Naive thymus-derived CD8-positive, alpha-beta T cell (primary cell): ENCODE results near the gene NPSR1. TPM values are rescaled to one million over a fixed set of nuclear protein-coding genes. Genes with fewer than 3 reads are reported as not detected.
"Not testable (repeated sequence)": the region's sequence is repeated elsewhere in the genome, so short reads cannot be mapped to it uniquely, and the experiment has no call there.

Experiments
- ATAC-seq, 2 donors: fragments of 150-1000 bp; cut with Tn5 transposase in 1 of 2; sonication (Bioruptor Pico), chemical (Tn5 transposase) in 1 of 2; 1 replicate in 1 of 2; 2 replicates in 1 of 2; pipeline ENCODE4 v1.10.0; 2021; ENCODE audit warnings: mild to moderate bottlenecking in 2 of 2, moderate library complexity in 2 of 2
- POLR2A ChIA-PET: fragments of 350-600 bp; sonication (Branson Sonifier 250); formaldehyde crosslinking; loops from one replicate; lab custom pipeline; 2021; ENCODE audit warnings: antibody characterized with exemption; lab: Charles Lee
- DNase-seq, 10 donors: peaks; one replicate each; pipeline versions ENCODE4 v3.0.0 to v3.0.0-alpha.2; 2020 to 2022
- H3K27ac Mint-ChIP-seq, 10 donors: one replicate each; pipeline ENCODE4 v1.8.0; 2020 to 2022; ENCODE audit warnings: mild to moderate bottlenecking in 10 of 10, mixed read lengths in 10 of 10, moderate library complexity in 4 of 10, inconsistent platforms in 1 of 10
- H3K27me3 Mint-ChIP-seq, 5 donors: one replicate each; pipeline ENCODE4 v1.8.0; 2021 to 2022; ENCODE audit warnings: mixed read lengths in 5 of 5
- H3K36me3 Mint-ChIP-seq, 3 donors: one replicate each; pipeline ENCODE4 v1.8.0; 2020 to 2022; ENCODE audit warnings: mixed read lengths in 3 of 3, mild to moderate bottlenecking in 2 of 3, inconsistent platforms in 1 of 3
- H3K4me1 Mint-ChIP-seq, 4 donors: one replicate each; pipeline ENCODE4 v1.8.0; 2021 to 2022; ENCODE audit warnings: mixed read lengths in 4 of 4
- H3K4me3 Mint-ChIP-seq, 10 donors: one replicate each; pipeline ENCODE4 v1.8.0; 2020 to 2022; ENCODE audit warnings: mild to moderate bottlenecking in 10 of 10, mixed read lengths in 10 of 10, moderate library complexity in 6 of 10, inconsistent platforms in 1 of 10
- H3K9me3 Mint-ChIP-seq, 9 donors: one replicate each; pipeline ENCODE4 v1.8.0; 2020 to 2022; ENCODE audit warnings: mixed read lengths in 9 of 9, mild to moderate bottlenecking in 3 of 9, inconsistent platforms in 1 of 9, moderate library complexity in 1 of 9
- polyA plus RNA-seq, 3 donors: library from polyadenylated mRNA; unstranded; fragments of 300-500 nt; fragmentation: Illumina TruSeq; gene quantifications; one replicate each; pipeline ENCODE4 v1.2.3, GENCODE V29; 2021
- total RNA-seq, 8 experiments: library from RNA in 2 of 8; stranded (reverse) in 2 of 8; gene quantifications; one replicate each; pipeline ENCODE4 v1.2.3 and lab custom pipeline; 2021 to 2026

The NPSR1 gene
- total RNA-seq = not detected
- not detected for polyA plus RNA-seq
- 0 reads per million in 6 experiments for total RNA-seq (lab: John Stamatoyannopoulos, UW)

GRCh38 chr7:34657632-34658268 is at the start of gene NPSR1:
Gene NPSR1 (plus strand): TSS chr7:34658218. CDS start chr7:34658413, 195 bp downstream.
- ATAC-seq = no peak
- peaks cover 0 to 11% (median 0%) of the 10 kb centered on the region in 9 donors for H3K9me3 Mint-ChIP-seq
- no peak within 1 kb of the TSS for H3K27ac Mint-ChIP-seq
- no peak within 1 kb of the TSS for H3K4me3 Mint-ChIP-seq
- peaks cover 0 to 2% (median 0%) of the 10 kb centered on the region in 4 donors for H3K4me1 Mint-ChIP-seq
- peaks cover 0 to 7% (median 2%) of the 10 kb centered on the region in 5 donors for H3K27me3 Mint-ChIP-seq
- POLR2A ChIA-PET = no interaction called here
- no peak for DNase-seq
- no peaks in the 10 kb centered on the region for H3K36me3 Mint-ChIP-seq

- Mint-ChIP-seq H3K27me3 (no peaks in the 10 kb centered on the region), H3K9me3 (peaks cover 0 to 34% (median 2%) of the 10 kb centered on the region in 9 donors), H3K27ac (no peak overlapping the region), H3K36me3 (no peaks in the 10 kb centered on the region), H3K4me1 (no peaks in the 10 kb centered on the region), H3K4me3 (no peak overlapping the region)
- DNase-seq (no peak), ATAC-seq (no peak)
- POLR2A ChIA-PET = no interaction called here
Observed at GRCh38 chr7:34612661-34613060, 45.4 kb upstream of the NPSR1 start.

GRCh38 chr7:34620425-34620824 is 37.6 kb upstream of the NPSR1 start:
- peaks cover 0 to 8% (median 0%) of the 10 kb centered on the region in 9 donors for H3K9me3 Mint-ChIP-seq
- no peak overlapping the region for H3K27ac Mint-ChIP-seq
- no peak for DNase-seq
- H3K4me3 Mint-ChIP-seq = no peak overlapping the region
- H3K36me3 Mint-ChIP-seq = no peaks in the 10 kb centered on the region
- no peaks in the 10 kb centered on the region for H3K27me3 Mint-ChIP-seq
- POLR2A ChIA-PET = no interaction called here
- no peaks in the 10 kb centered on the region for H3K4me1 Mint-ChIP-seq
- no peak for ATAC-seq

- Mint-ChIP-seq H3K4me3 (no peak overlapping the region), H3K27ac (no peak overlapping the region), H3K27me3 (no peaks in the 10 kb centered on the region), H3K36me3 (no peaks in the 10 kb centered on the region), H3K9me3 (peaks cover 0 to 8% (median 0%) of the 10 kb centered on the region in 9 donors), H3K4me1 (no peaks in the 10 kb centered on the region)
- DNase-seq (no peak), ATAC-seq (no peak)
- POLR2A ChIA-PET = no interaction called here
Observed at GRCh38 chr7:34622182-34622581, 35.8 kb upstream of the NPSR1 start.

- Mint-ChIP-seq H3K27me3 (no peaks in the 10 kb centered on the region), H3K27ac (no peak overlapping the region), H3K9me3 (peaks cover 0 to 8% (median 0%) of the 10 kb centered on the region in 9 donors), H3K36me3 (no peaks in the 10 kb centered on the region), H3K4me1 (no peaks in the 10 kb centered on the region), H3K4me3 (no peak overlapping the region)
- DNase-seq = no peak
- POLR2A ChIA-PET = no interaction called here
- ATAC-seq = no peak
Observed at GRCh38 chr7:34622771-34623250, 35.2 kb upstream of the NPSR1 start.

- H3K4me1 Mint-ChIP-seq, H3K4me3 Mint-ChIP-seq, POLR2A ChIA-PET, H3K27me3 Mint-ChIP-seq, ATAC-seq, DNase-seq, H3K27ac Mint-ChIP-seq, H3K36me3 Mint-ChIP-seq: not testable (repeated sequence)
- peaks cover 0 to 14% (median 4%) of the 10 kb centered on the region in 9 donors for H3K9me3 Mint-ChIP-seq
Observed at GRCh38 chr7:34628618-34629017, 29.4 kb upstream of the NPSR1 start.

- Mint-ChIP-seq H3K27me3 (no peaks in the 10 kb centered on the region), H3K4me1 (peaks cover 0 to 2% (median 0%) of the 10 kb centered on the region in 4 donors), H3K36me3 (no peaks in the 10 kb centered on the region), H3K27ac (no peak overlapping the region), H3K9me3 (peaks cover 0 to 16% (median 2%) of the 10 kb centered on the region in 9 donors), H3K4me3 (no peak overlapping the region)
- ATAC-seq (no peak), DNase-seq (no peak)
- POLR2A ChIA-PET = no interaction called here
Observed at GRCh38 chr7:34652809-34653208, 5.2 kb upstream of the NPSR1 start.

- DNase-seq (no peak), ATAC-seq (no peak)
- Mint-ChIP-seq H3K4me3 (no peak overlapping the region), H3K27me3 (no peaks in the 10 kb centered on the region), H3K36me3 (no peaks in the 10 kb centered on the region), H3K4me1 (peaks cover 0 to 2% (median 0%) of the 10 kb centered on the region in 4 donors), H3K9me3 (peaks cover 0 to 16% (median 2%) of the 10 kb centered on the region in 9 donors), H3K27ac (no peak overlapping the region)
- POLR2A ChIA-PET = no interaction called here
Observed at GRCh38 chr7:34653787-34654186, 4.2 kb upstream of the NPSR1 start.

- Mint-ChIP-seq H3K9me3 (peaks cover 0 to 16% (median 2%) of the 10 kb centered on the region in 9 donors), H3K4me1 (peaks cover 0 to 2% (median 0%) of the 10 kb centered on the region in 4 donors)
- POLR2A ChIA-PET = no interaction called here
Observed at GRCh38 chr7:34655384-34655783, 2.6 kb upstream of the NPSR1 start.

GRCh38 chr7:34656041-34656440 is 2.0 kb upstream of the NPSR1 start:
- no peaks in the 10 kb centered on the region for H3K36me3 Mint-ChIP-seq
- ATAC-seq (no peak), DNase-seq (no peak)
- peaks cover 0 to 2% (median 0%) of the 10 kb centered on the region in 4 donors for H3K4me1 Mint-ChIP-seq
- H3K4me3 Mint-ChIP-seq = no peak overlapping the region
- H3K27me3 Mint-ChIP-seq = no peaks in the 10 kb centered on the region
- no peak overlapping the region for H3K27ac Mint-ChIP-seq
- peaks cover 0 to 16% (median 2%) of the 10 kb centered on the region in 9 donors for H3K9me3 Mint-ChIP-seq
- POLR2A ChIA-PET = no interaction called here

More at GRCh38 chr7:34655384-34655783, 2.6 kb upstream of the NPSR1 start:
- no peak overlapping the region for H3K4me3 Mint-ChIP-seq
- ATAC-seq = no peak
- no peak for DNase-seq
- H3K27me3 Mint-ChIP-seq = no peaks in the 10 kb centered on the region
- H3K36me3 Mint-ChIP-seq = no peaks in the 10 kb centered on the region
- no peak overlapping the region for H3K27ac Mint-ChIP-seq

- H3K27me3 Mint-ChIP-seq = peaks cover 0 to 20% (median 9%) of the 10 kb centered on the region in 5 donors
- H3K4me1 Mint-ChIP-seq = peaks cover 0 to 2% (median 0%) of the 10 kb centered on the region in 4 donors
- ATAC-seq = no peak
- peaks cover 0 to 4% (median 0%) of the 10 kb centered on the region in 3 donors for H3K36me3 Mint-ChIP-seq
- no peak overlapping the region for H3K4me3 Mint-ChIP-seq
- DNase-seq = no peak
- POLR2A ChIA-PET = no interaction called here
- peaks cover 0 to 8% (median 0%) of the 10 kb centered on the region in 9 donors for H3K9me3 Mint-ChIP-seq
- no peak overlapping the region for H3K27ac Mint-ChIP-seq
Observed at GRCh38 chr7:34659472-34660075, 1.6 kb downstream of the NPSR1 start.

- Mint-ChIP-seq H3K27ac (no peak overlapping the region), H3K4me1 (no peaks in the 10 kb centered on the region), H3K27me3 (peaks cover 2 to 20% (median 9%) of the 10 kb centered on the region in 5 donors), H3K4me3 (no peak overlapping the region), H3K36me3 (peaks cover 0 to 4% (median 0%) of the 10 kb centered on the region in 3 donors), H3K9me3 (peaks cover 0 to 8% (median 0%) of the 10 kb centered on the region in 9 donors)
- DNase-seq (no peak), ATAC-seq (no peak)
- POLR2A ChIA-PET = no interaction called here
Observed at GRCh38 chr7:34662058-34662708, 4.2 kb downstream of the NPSR1 start.

GRCh38 chr7:34664755-34665154 is 6.7 kb downstream of the NPSR1 start:
- Mint-ChIP-seq H3K27me3 (peaks cover 4 to 20% (median 11%) of the 10 kb centered on the region in 5 donors), H3K9me3 (peaks cover 0 to 8% (median 0%) of the 10 kb centered on the region in 9 donors), H3K4me3 (no peak overlapping the region), H3K4me1 (no peaks in the 10 kb centered on the region), H3K36me3 (peaks cover 0 to 4% (median 0%) of the 10 kb centered on the region in 3 donors), H3K27ac (no peak overlapping the region)
- ATAC-seq (no peak), DNase-seq (no peak)
- POLR2A ChIA-PET = no interaction called here
